Gastroesophageal sphincter (tissue), 4 donors: ENCODE measurements around the gene DCLK2. TPM values are rescaled to one million over a fixed set of nuclear protein-coding genes. Genes with fewer than 3 reads are reported as not detected.

ENCODE experiments used
- ATAC-seq: fragments of 150-250 bp; one replicate; pipeline ENCODE4 v1.9.1; 2016; ENCODE audit warnings: mild to moderate bottlenecking, moderate library complexity
- H3K27ac ChIP-seq, 4 donors: fragments of 200-600 bp; sonication (generic) in 3 of 4; 1 replicate in 3 of 4; 2 replicates in 1 of 4; pipeline ENCODE4 v1.5.1; 2016 to 2019
- H3K27me3 ChIP-seq: fragments of 200-600 bp; sonication (generic); one replicate; pipeline ENCODE4 v1.5.1; 2019
- H3K36me3 ChIP-seq, 2 donors: fragments of 200-600 bp; sonication (generic); one replicate each; pipeline ENCODE4 v1.5.1; 2019; ENCODE audit warnings: control low read depth in 1 of 2
- H3K4me1 ChIP-seq, 3 donors: fragments of 200-600 bp; sonication (generic); 1 replicate in 2 of 3; 2 replicates in 1 of 3; pipeline ENCODE4 v1.5.1; 2016 to 2019; ENCODE audit warnings: control low read depth in 2 of 3
- H3K4me3 ChIP-seq, 2 donors: fragments of 200-600 bp; sonication (generic); one replicate each; pipeline ENCODE4 v1.5.1; 2019; ENCODE audit warnings: mild to moderate bottlenecking in 1 of 2, moderate library complexity in 1 of 2
- H3K9me3 ChIP-seq, 3 donors: fragments of 200-600 bp; sonication (generic); one replicate each; pipeline ENCODE4 v1.5.1; 2017 to 2019; ENCODE audit warnings: control low read depth in 2 of 3
- EP300 ChIP-seq: sonication (generic); formaldehyde crosslinking; IDR thresholded peaks from one replicate; pipeline ENCODE4 v1.6.1; 2017; ENCODE audit warnings: antibody characterized with exemption, mild to moderate bottlenecking
- POLR2A ChIP-seq, 2 donors: fragments of 450-650 bp; IDR thresholded peaks; one replicate each; pipeline ENCODE4 v1.6.1; 2017; ENCODE audit warnings: antibody characterized with exemption in 2 of 2, mild to moderate bottlenecking in 2 of 2, moderate library complexity in 1 of 2
- POLR2AphosphoS5 ChIP-seq: sonication (generic); formaldehyde crosslinking; IDR thresholded peaks from one replicate; pipeline ENCODE4 v1.6.1; 2017; ENCODE audit warnings: antibody characterized with exemption
- WGBS, 2 donors: methylation state at CpG; one replicate each; pipeline ENCODE4 v1.1.5; 2018; ENCODE audit warnings: low coverage in 1 of 2; 5-methylcytosine and 5-hydroxymethylcytosine counted together
- total RNA-seq, 4 donors: library from RNA; depleted of rRNA; stranded (reverse); fragments of >200 nt; gene quantifications; one replicate each; pipeline ENCODE4 v1.1.0, GENCODE V29; 2016
- TF ChIP-seq, protein P1 (sequence below), 4 experiments: fragments of 200-600 bp in 2 of 4; fragments of 450-650 bp in 2 of 4; sonication (generic) in 1 of 4; IDR thresholded peaks; one replicate each; pipeline ENCODE4 v1.5.1; 2017 to 2019; ENCODE audit warnings: antibody characterized with exemption in 4 of 4, mild to moderate bottlenecking in 2 of 4, moderate library complexity in 2 of 4

DCLK2 gene
- total RNA-seq, 4 donors from 2014 or later, result 17.1 to 33.0 (median 19.7) TPM

- peak overlapping the region in 3 of 4 donors; percentile 70 to 77 (median 74) for H3K27ac ChIP-seq
- peak; percentile 59 for ATAC-seq
- no peaks in the 10 kb centered on the region for H3K27me3 ChIP-seq
- peaks cover 11 to 27% (median 13%) of the 10 kb centered on the region in 3 donors for H3K4me1 ChIP-seq
- no peaks in the 10 kb centered on the region for H3K9me3 ChIP-seq
- WGBS, 2 donors, result 28 to 41% methylated on average over 6 of the region's 6 CpGs
- H3K4me3 ChIP-seq, result no peak overlapping the region
- H3K36me3 ChIP-seq, result peaks cover 0 to 31% of the 10 kb centered on the region in 2 donors
- TF ChIP-seq POLR2A (IDR thresholded peaks at IDR 0.05), result no peak
- TF ChIP-seq, protein P1, sequence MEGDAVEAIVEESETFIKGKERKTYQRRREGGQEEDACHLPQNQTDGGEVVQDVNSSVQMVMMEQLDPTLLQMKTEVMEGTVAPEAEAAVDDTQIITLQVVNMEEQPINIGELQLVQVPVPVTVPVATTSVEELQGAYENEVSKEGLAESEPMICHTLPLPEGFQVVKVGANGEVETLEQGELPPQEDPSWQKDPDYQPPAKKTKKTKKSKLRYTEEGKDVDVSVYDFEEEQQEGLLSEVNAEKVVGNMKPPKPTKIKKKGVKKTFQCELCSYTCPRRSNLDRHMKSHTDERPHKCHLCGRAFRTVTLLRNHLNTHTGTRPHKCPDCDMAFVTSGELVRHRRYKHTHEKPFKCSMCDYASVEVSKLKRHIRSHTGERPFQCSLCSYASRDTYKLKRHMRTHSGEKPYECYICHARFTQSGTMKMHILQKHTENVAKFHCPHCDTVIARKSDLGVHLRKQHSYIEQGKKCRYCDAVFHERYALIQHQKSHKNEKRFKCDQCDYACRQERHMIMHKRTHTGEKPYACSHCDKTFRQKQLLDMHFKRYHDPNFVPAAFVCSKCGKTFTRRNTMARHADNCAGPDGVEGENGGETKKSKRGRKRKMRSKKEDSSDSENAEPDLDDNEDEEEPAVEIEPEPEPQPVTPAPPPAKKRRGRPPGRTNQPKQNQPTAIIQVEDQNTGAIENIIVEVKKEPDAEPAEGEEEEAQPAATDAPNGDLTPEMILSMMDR (IDR thresholded peaks at IDR 0.05), result no peak
- peak; percentile 80 for TF ChIP-seq POLR2AphosphoS5
Measured at GRCh38 chr4:150237110-150237872, 159.0 kb downstream of the DCLK2 start.

DNA sequence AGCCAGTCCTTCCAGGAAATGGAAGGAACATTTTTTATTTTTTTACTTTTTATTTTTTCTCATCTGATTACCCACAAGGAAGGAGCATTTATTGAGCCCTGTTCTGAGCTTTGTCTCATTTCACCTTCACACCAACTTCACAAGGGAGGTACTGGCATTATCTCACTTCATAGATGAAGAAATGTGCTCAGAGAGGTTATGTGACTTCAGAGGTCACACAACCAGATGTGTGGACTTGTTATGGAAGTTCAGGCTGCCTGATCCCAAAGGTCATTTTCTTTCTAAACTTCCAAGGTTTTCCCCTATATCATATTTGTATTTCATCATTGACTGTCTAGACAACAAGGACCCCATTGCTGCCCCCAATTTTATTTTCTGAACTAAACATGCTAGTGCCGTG is 160.3 kb downstream of the DCLK2 start:
- TF ChIP-seq, protein P1 (IDR thresholded peaks at IDR 0.05), result no peak
- TF ChIP-seq EP300 (no peak), POLR2A (IDR thresholded peaks at IDR 0.05) (no peak), POLR2AphosphoS5 (no peak)
- 100% methylated on average over 1 of the region's 1 CpG for WGBS, 2 donors
- Histone ChIP-seq H3K4me1 (peaks cover 11 to 27% (median 13%) of the 10 kb centered on the region in 3 donors), H3K27ac (no peak overlapping the region), H3K9me3 (no peaks in the 10 kb centered on the region), H3K27me3 (no peaks in the 10 kb centered on the region), H3K4me3 (no peak overlapping the region), H3K36me3 (peaks cover 0 to 18% of the 10 kb centered on the region in 2 donors)
- ATAC-seq, result no peak

- no peaks in the 10 kb centered on the region for H3K9me3 ChIP-seq
- no peak for TF ChIP-seq POLR2A (IDR thresholded peaks at IDR 0.05)
- ATAC-seq, result no peak
- H3K27ac ChIP-seq, result no peak overlapping the region
- no peak overlapping the region for H3K4me3 ChIP-seq
- H3K36me3 ChIP-seq, result peaks cover 0 to 5% of the 10 kb centered on the region in 2 donors
- H3K27me3 ChIP-seq, result no peaks in the 10 kb centered on the region
- peaks cover 11 to 27% (median 13%) of the 10 kb centered on the region in 3 donors for H3K4me1 ChIP-seq
Measured at GRCh38 chr4:150240011-150240410, 161.8 kb downstream of the DCLK2 start.

DNA sequence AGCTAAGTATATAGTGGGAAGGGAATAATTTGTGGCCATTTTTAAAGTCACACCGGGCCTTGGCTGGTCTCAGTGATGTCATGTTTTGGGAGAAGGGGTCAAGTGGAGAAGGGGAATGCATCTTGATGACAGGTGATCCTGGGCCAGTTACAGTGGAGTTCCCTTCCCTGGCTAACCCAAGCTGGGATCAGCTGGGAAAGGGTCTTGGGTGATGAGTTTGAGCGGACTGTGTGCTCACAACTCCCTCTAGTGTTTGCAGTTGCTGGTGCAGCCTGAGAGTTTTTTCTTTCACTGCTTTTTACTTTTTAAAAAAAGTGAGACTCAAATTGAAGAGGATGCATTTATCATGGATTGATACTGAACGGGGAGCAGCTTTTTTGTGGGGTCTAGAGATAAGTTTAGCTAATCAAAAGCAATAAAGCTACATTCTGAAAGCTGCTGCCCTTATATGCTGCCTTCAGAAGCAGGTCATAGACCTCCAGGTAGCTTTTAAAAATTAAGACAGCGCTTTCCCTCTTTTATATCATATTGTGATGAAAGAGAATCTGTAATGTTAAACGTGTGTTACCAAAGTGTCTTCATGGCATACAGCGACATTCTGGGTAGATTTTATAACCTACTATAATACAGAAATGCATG is 164.7 kb downstream of the DCLK2 start:
- 43 to 50% methylated on average over 6 of the region's 6 CpGs for WGBS, 2 donors

GRCh38 chr4:150243932-150244331 is 165.7 kb downstream of the DCLK2 start:
- TF ChIP-seq POLR2AphosphoS5 (no peak), POLR2A (IDR thresholded peaks at IDR 0.05) (no peak), EP300 (no peak)
- TF ChIP-seq, protein P1 (IDR thresholded peaks at IDR 0.05), result no peak
- no peak overlapping the region for H3K27ac ChIP-seq

More for the DNA sequence above, 164.7 kb downstream of the DCLK2 start:
- Histone ChIP-seq H3K4me1 (no peaks in the 10 kb centered on the region), H3K9me3 (no peaks in the 10 kb centered on the region), H3K4me3 (no peak overlapping the region), H3K27ac (peak overlapping the region in 1 of 4 donors; percentile 38), H3K36me3 (peaks cover 0 to 9% of the 10 kb centered on the region in 2 donors), H3K27me3 (no peaks in the 10 kb centered on the region)
- ATAC-seq, result no peak
- TF ChIP-seq POLR2AphosphoS5, result no peak
- TF ChIP-seq POLR2A (IDR thresholded peaks at IDR 0.05), result no peak
- TF ChIP-seq, protein P1 (IDR thresholded peaks at IDR 0.05), result peak in 3 of 4 experiments; percentile 76 to 87 (median 82)

More at GRCh38 chr4:150243932-150244331, 165.7 kb downstream of the DCLK2 start:
- no peak for ATAC-seq
- no peaks in the 10 kb centered on the region for H3K4me1 ChIP-seq
- H3K36me3 ChIP-seq, result peaks cover 0 to 19% of the 10 kb centered on the region in 2 donors
- WGBS, 2 donors, result 80 to 100% methylated on average over 2 of the region's 2 CpGs
- no peaks in the 10 kb centered on the region for H3K27me3 ChIP-seq
- no peak overlapping the region for H3K4me3 ChIP-seq
- no peaks in the 10 kb centered on the region for H3K9me3 ChIP-seq
